IMR-90 (cell line): ENCODE results near the gene UBA5. TPM values are rescaled to one million over a fixed set of nuclear protein-coding genes. Genes with fewer than 3 reads are reported as not detected.

Experiments used
- ATAC-seq: fragments of 200-7000 bp; cut with Tn5 transposase; 2 replicates; pipeline ENCODE4 v1.9.1; 2020; ENCODE audit warnings: low read depth, mild to moderate bottlenecking, moderate library complexity
- BruUV-seq: library from RNA; stranded (reverse); fragments of 400-500 nt; replicated peaks from 2 replicates; lab custom pipeline; 2021; lab: Mats Ljungman, UMichigan
- CTCF ChIA-PET: fragments of 300-600 bp; formaldehyde crosslinking; extraction: SDS; loops from one replicate; lab custom pipeline; 2021; ENCODE audit warnings: antibody characterized with exemption; lab: Yijun Ruan, JAX
- POLR2A ChIA-PET: fragments of 300-600 bp; sonication (Branson Sonifier 250); formaldehyde crosslinking; loops from one replicate; lab custom pipeline; 2022; ENCODE audit warnings: antibody characterized with exemption; ENCODE audit not compliant: unreplicated experiment; lab: Charles Lee
- DNase-seq: peaks from one replicate; pipeline ENCODE4 v3.0.0; 2013
- H2AFZ ChIP-seq: replicated peaks from 2 replicates; pipeline ENCODE3; 2013; ENCODE audit warnings: low read length, mild to moderate bottlenecking; ENCODE audit not compliant: poor library complexity
- H2AK5ac ChIP-seq: 2 replicates; pipeline ENCODE4 v1.6.1; 2013; ENCODE audit warnings: low read depth, low read length, inconsistent platforms
- H2AK9ac ChIP-seq: replicated peaks from 2 replicates; pipeline ENCODE3; 2013; ENCODE audit warnings: mild to moderate bottlenecking, low read depth, low read length, moderate library complexity; ENCODE audit not compliant: poor library complexity
- H2BK120ac ChIP-seq: 2 replicates; pipeline ENCODE4 v1.6.1; 2013; ENCODE audit warnings: low read depth, low read length, inconsistent platforms
- H2BK15ac ChIP-seq: 3 replicates; pipeline ENCODE4 v1.6.1; 2013; ENCODE audit warnings: low read depth, low read length, inconsistent platforms
- H2BK20ac ChIP-seq: 2 replicates; pipeline ENCODE4 v1.6.1; 2013; ENCODE audit warnings: low read depth, mild to moderate bottlenecking, inconsistent platforms, low read length, moderate library complexity
- H2BK5ac ChIP-seq: 2 replicates; pipeline ENCODE4 v1.6.1; 2013; ENCODE audit warnings: mild to moderate bottlenecking, low read depth, low read length, inconsistent platforms; ENCODE audit not compliant: poor library complexity, severe bottlenecking
- H3K14ac ChIP-seq: replicated peaks from 2 replicates; pipeline ENCODE4 v1.6.1; 2013; ENCODE audit warnings: low read depth, low read length, inconsistent platforms
- H3K18ac ChIP-seq: 2 replicates; pipeline ENCODE4 v1.6.1; 2013; ENCODE audit warnings: low read depth, low read length, control low read depth
- H3K23ac ChIP-seq: 2 replicates; pipeline ENCODE4 v1.6.1; 2013; ENCODE audit warnings: low read depth, low read length, inconsistent platforms
- H3K27ac ChIP-seq: 2 replicates; pipeline ENCODE4 v1.5.1; 2013; ENCODE audit warnings: mild to moderate bottlenecking, control low read depth, low read length; ENCODE audit not compliant: insufficient read depth
- H3K27me3 ChIP-seq: 2 replicates; pipeline ENCODE4 v1.6.1; 2013; ENCODE audit warnings: low read length; ENCODE audit not compliant: control insufficient read depth, insufficient read depth
- H3K36me3 ChIP-seq: 2 replicates; pipeline ENCODE4 v1.6.1; 2013; ENCODE audit warnings: low read length, mixed read lengths; ENCODE audit not compliant: control insufficient read depth, insufficient read depth
- H3K4ac ChIP-seq: 2 replicates; pipeline ENCODE4 v1.6.1; 2013; ENCODE audit warnings: low read depth, low read length, inconsistent platforms
- H3K4me1 ChIP-seq: 2 replicates; pipeline ENCODE4 v1.6.1; 2013; ENCODE audit warnings: low read length, mixed read lengths; ENCODE audit not compliant: control insufficient read depth, insufficient read depth
- H3K4me2 ChIP-seq: 2 replicates; pipeline ENCODE4 v1.6.1; 2013; ENCODE audit warnings: low read depth, mild to moderate bottlenecking, control low read depth, low read length, moderate library complexity
- H3K4me3 ChIP-seq: 2 replicates; pipeline ENCODE4 v1.5.1; 2013; ENCODE audit warnings: low read depth, mild to moderate bottlenecking, control low read depth, low read length, moderate library complexity; ENCODE audit not compliant: insufficient read depth
- H3K56ac ChIP-seq: 2 replicates; pipeline ENCODE4 v1.6.1; 2013; ENCODE audit warnings: low read length, inconsistent platforms; ENCODE audit not compliant: insufficient read depth; ENCODE audit errors: extremely low read depth
- H3K79me1 ChIP-seq, 2 experiments: 2 replicates each; pipeline ENCODE4 v1.6.1; 2013; ENCODE audit warnings: low read length in 2 of 2, inconsistent platforms in 1 of 2, low read depth in 1 of 2
- H3K9ac ChIP-seq: 2 replicates; pipeline ENCODE4 v1.6.1; 2013; ENCODE audit warnings: low read depth, low read length, control low read depth
- H3K9me1 ChIP-seq: 2 replicates; pipeline ENCODE4 v1.6.1; 2013; ENCODE audit warnings: low read length, inconsistent platforms; ENCODE audit not compliant: insufficient read depth
- H3K9me3 ChIP-seq: 2 replicates; pipeline ENCODE4 v1.6.1; 2013; ENCODE audit warnings: low read length; ENCODE audit not compliant: control insufficient read depth, insufficient read depth
- H4K20me1 ChIP-seq: 2 replicates; pipeline ENCODE4 v1.6.1; 2013; ENCODE audit warnings: low read length, inconsistent platforms; ENCODE audit not compliant: insufficient read depth
- H4K5ac ChIP-seq: 2 replicates; pipeline ENCODE4 v1.6.1; 2013; ENCODE audit warnings: mild to moderate bottlenecking, low read depth, low read length, control low read depth
- H4K8ac ChIP-seq, 2 experiments: 2 replicates each; pipeline ENCODE4 v1.6.1; 2013; ENCODE audit warnings: low read depth in 2 of 2, low read length in 2 of 2, control low read depth in 1 of 2, inconsistent platforms in 1 of 2
- H4K91ac ChIP-seq: 2 replicates; pipeline ENCODE4 v1.6.1; 2013; ENCODE audit warnings: low read depth, low read length, inconsistent platforms; ENCODE audit not compliant: insufficient read depth
- BHLHE40 ChIP-seq: fragments of 150-350 bp; IDR thresholded peaks from 2 replicates; pipeline ENCODE4 v1.6.1; 2016; ENCODE audit warnings: mild to moderate bottlenecking, low read depth, low read length
- CEBPB ChIP-seq: IDR thresholded peaks from 2 replicates; pipeline ENCODE4 v1.6.1; 2012; ENCODE audit warnings: low read depth, low read length, improper control_type of control experiment
- CHD1 ChIP-seq: IDR thresholded peaks from 2 replicates; pipeline ENCODE4 v1.6.1; 2012; ENCODE audit warnings: low read depth, low read length, improper control_type of control experiment
- FOS ChIP-seq: fragments of 150-350 bp; IDR thresholded peaks from 2 replicates; pipeline ENCODE4 v1.6.1; 2016; ENCODE audit warnings: low read depth, low read length
- MAFK ChIP-seq: IDR thresholded peaks from 2 replicates; pipeline ENCODE4 v1.6.1; 2012; ENCODE audit warnings: low read depth, low read length, improper control_type of control experiment
- MAZ ChIP-seq: IDR thresholded peaks from 2 replicates; pipeline ENCODE4 v1.6.1; 2012; ENCODE audit warnings: low read depth, mild to moderate bottlenecking, low read length, improper control_type of control experiment, moderate library complexity, borderline replicate concordance
- MXI1 ChIP-seq: IDR thresholded peaks from 2 replicates; pipeline ENCODE4 v1.6.1; 2012; ENCODE audit warnings: low read depth, mild to moderate bottlenecking, low read length, moderate library complexity, borderline replicate concordance
- NFE2L2 ChIP-seq: fragments of 150-350 bp; IDR thresholded peaks from 2 replicates; pipeline ENCODE4 v1.6.1; 2016; ENCODE audit warnings: low read depth, mild to moderate bottlenecking, low read length
- POLR2A ChIP-seq: IDR thresholded peaks from 2 replicates; pipeline ENCODE4 v1.6.1; 2012; ENCODE audit warnings: mild to moderate bottlenecking, low read depth, low read length
- RAD21 ChIP-seq: IDR thresholded peaks from 2 replicates; pipeline ENCODE4 v1.6.1; 2012; ENCODE audit warnings: low read length, improper control_type of control experiment
- RCOR1 ChIP-seq: IDR thresholded peaks from 2 replicates; pipeline ENCODE4 v1.6.1; 2012; ENCODE audit warnings: mild to moderate bottlenecking, low read length, improper control_type of control experiment; ENCODE audit not compliant: insufficient replicate concordance
- RFX5 ChIP-seq: IDR thresholded peaks from 2 replicates; pipeline ENCODE4 v1.8.0; 2012; ENCODE audit warnings: low read depth, mild to moderate bottlenecking, low read length, moderate library complexity
- SMC3 ChIP-seq: fragments of 150-350 bp; IDR thresholded peaks from 2 replicates; pipeline ENCODE4 v1.6.1; 2016; ENCODE audit warnings: low read depth, mild to moderate bottlenecking, antibody characterized with exemption, low read length, moderate library complexity
- WGBS, 2 experiments: methylation state at CpG; one replicate each; pipeline versions ENCODE4 v1.1.5 to v1.1.7; 2013; ENCODE audit warnings: missing lambda C conversion rate in 2 of 2; ENCODE audit not compliant: insufficient read length in 1 of 2; ENCODE audit errors: extremely low coverage in 2 of 2; 5-methylcytosine and 5-hydroxymethylcytosine counted together
- dilution Hi-C: fragments of 300-500 bp; cut with HindIII; formaldehyde crosslinking; loops from one replicate; pipeline ENCODE4 v1.14.3; 2018; ENCODE audit warnings: low sequenced_read_pairs; ENCODE audit not compliant: unreplicated experiment
- in situ Hi-C: fragments of 300-500 bp; cut with MboI; formaldehyde crosslinking; loops from 3 replicates; pipeline ENCODE4 v1.14.3; 2019; ENCODE audit warnings: low sequenced_read_pairs, inconsistent platforms, mixed read lengths
- intact Hi-C: fragments of 100-400 bp; cut with micrococcal nuclease; formaldehyde crosslinking; loops from 2 replicates; pipeline ENCODE4 v1.10.0; 2022
- polyA plus RNA-seq, 3 experiments: library from polyadenylated mRNA; depleted of rRNA; stranded (reverse); fragments of >200 nt; gene quantifications; 2 replicates each; pipeline ENCODE4 v1.2.3, GENCODE V29; 2012; ENCODE audit warnings: low replicate concordance in 1 of 3
- total RNA-seq: library from RNA; depleted of rRNA; stranded (reverse); fragments of >200 nt; gene quantifications from 2 replicates; pipeline ENCODE4 v1.2.3, GENCODE V29; 2012
- TF ChIP-seq, protein P1 (sequence below): fragments of 150-350 bp; IDR thresholded peaks from 2 replicates; pipeline ENCODE4 v1.6.1; 2017; ENCODE audit warnings: mild to moderate bottlenecking, antibody characterized with exemption, low read length, low read depth
- TF ChIP-seq, protein P2 (sequence below): conservative IDR thresholded peaks from 2 replicates; pipeline ENCODE4 v1.5.1; 2012; ENCODE audit warnings: mild to moderate bottlenecking, low read depth, low read length, improper control_type of control experiment
- TF ChIP-seq, protein P3 (sequence below): fragments of 150-350 bp; IDR thresholded peaks from 2 replicates; pipeline ENCODE4 v1.6.1; 2016; ENCODE audit warnings: low read depth, mild to moderate bottlenecking, low read length, moderate library complexity, borderline replicate concordance

The UBA5 gene
- total and polyA plus RNA-seq, 2 of the 4 experiments (the other 2 are of a cell fraction) = 20.3 to 30.4 TPM

DNA sequence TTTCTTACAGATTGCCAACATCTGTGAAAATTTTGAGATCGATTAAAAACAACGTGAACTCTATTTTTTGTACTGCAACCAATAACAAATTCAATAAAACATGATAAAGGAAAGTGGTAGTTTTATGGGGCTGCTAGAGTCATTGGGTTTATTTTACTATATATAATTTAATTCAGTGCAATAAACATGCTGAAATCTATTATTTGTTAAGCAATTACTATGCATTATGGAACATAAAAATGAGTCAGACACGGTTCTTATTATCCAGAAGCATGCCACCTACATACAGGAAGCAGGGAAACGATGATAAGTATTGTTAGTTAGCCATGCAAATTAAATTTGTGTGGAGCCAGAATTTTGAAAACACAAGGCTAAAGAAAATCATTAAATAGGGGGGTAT lies 34.9 kb downstream of the UBA5 start:
- H3K56ac ChIP-seq = no peak overlapping the region
- TF ChIP-seq, protein P1, sequence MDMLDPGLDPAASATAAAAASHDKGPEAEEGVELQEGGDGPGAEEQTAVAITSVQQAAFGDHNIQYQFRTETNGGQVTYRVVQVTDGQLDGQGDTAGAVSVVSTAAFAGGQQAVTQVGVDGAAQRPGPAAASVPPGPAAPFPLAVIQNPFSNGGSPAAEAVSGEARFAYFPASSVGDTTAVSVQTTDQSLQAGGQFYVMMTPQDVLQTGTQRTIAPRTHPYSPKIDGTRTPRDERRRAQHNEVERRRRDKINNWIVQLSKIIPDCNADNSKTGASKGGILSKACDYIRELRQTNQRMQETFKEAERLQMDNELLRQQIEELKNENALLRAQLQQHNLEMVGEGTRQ = no peak
- TF ChIP-seq CHD1 (no peak), NFE2L2 (no peak), POLR2A (no peak), RCOR1 (no peak), MXI1 (no peak), RFX5 (no peak), MAZ (no peak), BHLHE40 (no peak), RAD21 (no peak), SMC3 (no peak), MAFK (no peak), FOS (no peak), CEBPB (no peak)
- TF ChIP-seq, protein P2, sequence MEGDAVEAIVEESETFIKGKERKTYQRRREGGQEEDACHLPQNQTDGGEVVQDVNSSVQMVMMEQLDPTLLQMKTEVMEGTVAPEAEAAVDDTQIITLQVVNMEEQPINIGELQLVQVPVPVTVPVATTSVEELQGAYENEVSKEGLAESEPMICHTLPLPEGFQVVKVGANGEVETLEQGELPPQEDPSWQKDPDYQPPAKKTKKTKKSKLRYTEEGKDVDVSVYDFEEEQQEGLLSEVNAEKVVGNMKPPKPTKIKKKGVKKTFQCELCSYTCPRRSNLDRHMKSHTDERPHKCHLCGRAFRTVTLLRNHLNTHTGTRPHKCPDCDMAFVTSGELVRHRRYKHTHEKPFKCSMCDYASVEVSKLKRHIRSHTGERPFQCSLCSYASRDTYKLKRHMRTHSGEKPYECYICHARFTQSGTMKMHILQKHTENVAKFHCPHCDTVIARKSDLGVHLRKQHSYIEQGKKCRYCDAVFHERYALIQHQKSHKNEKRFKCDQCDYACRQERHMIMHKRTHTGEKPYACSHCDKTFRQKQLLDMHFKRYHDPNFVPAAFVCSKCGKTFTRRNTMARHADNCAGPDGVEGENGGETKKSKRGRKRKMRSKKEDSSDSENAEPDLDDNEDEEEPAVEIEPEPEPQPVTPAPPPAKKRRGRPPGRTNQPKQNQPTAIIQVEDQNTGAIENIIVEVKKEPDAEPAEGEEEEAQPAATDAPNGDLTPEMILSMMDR = no peak
- TF ChIP-seq, protein P3, sequence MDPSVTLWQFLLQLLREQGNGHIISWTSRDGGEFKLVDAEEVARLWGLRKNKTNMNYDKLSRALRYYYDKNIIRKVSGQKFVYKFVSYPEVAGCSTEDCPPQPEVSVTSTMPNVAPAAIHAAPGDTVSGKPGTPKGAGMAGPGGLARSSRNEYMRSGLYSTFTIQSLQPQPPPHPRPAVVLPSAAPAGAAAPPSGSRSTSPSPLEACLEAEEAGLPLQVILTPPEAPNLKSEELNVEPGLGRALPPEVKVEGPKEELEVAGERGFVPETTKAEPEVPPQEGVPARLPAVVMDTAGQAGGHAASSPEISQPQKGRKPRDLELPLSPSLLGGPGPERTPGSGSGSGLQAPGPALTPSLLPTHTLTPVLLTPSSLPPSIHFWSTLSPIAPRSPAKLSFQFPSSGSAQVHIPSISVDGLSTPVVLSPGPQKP = no peak
- H3K9me1 ChIP-seq = no peaks in the 10 kb centered on the region
- H3K36me3 ChIP-seq = peaks cover 42% of the 10 kb centered on the region
- H4K8ac ChIP-seq = no peak overlapping the region
- no peaks in the 10 kb centered on the region for H4K20me1 ChIP-seq
- no peak for DNase-seq
- peaks cover 0 to 8% of the 10 kb centered on the region in 2 experiments; a peak in 3 of 4 replicates for H3K79me1 ChIP-seq
- H3K27ac ChIP-seq = no peak overlapping the region
- intact Hi-C loops (loop anchor here (5.0 kb wide), 1 partner anchor 193 kb away; no protein-coding TSS in a partner anchor), in situ Hi-C loops (no loop called here), dilution Hi-C loops (no loop called here)
- H3K4me1 ChIP-seq = peaks cover 2% of the 10 kb centered on the region; the same call in 1 of the 2 replicates
- H3K9me3 ChIP-seq = no peaks in the 10 kb centered on the region
- BruUV-seq = no TSS peak
- no peak for ATAC-seq
- H3K18ac ChIP-seq = no peak overlapping the region
- no peak overlapping the region for H2AFZ ChIP-seq
- no peak overlapping the region for H3K4me3 ChIP-seq
- H4K91ac ChIP-seq = no peak overlapping the region
- no peak overlapping the region for H3K14ac ChIP-seq
- no peak overlapping the region for H3K4ac ChIP-seq
- H3K9ac ChIP-seq = no peak overlapping the region
- H2BK15ac ChIP-seq = no peak overlapping the region
- no CpG with 5 or more reads among the region's 4 CpGs for WGBS, 2 experiments
- POLR2A ChIA-PET = no interaction called here
- CTCF ChIA-PET = no interaction called here
- H2BK120ac ChIP-seq = no peak overlapping the region
- no peak overlapping the region for H2AK5ac ChIP-seq
- H4K5ac ChIP-seq = no peak overlapping the region
- H3K4me2 ChIP-seq = no peak overlapping the region
- no peak overlapping the region for H3K23ac ChIP-seq
- no peaks in the 10 kb centered on the region for H3K27me3 ChIP-seq
- no peak overlapping the region for H2AK9ac ChIP-seq
- H2BK5ac ChIP-seq = no peak overlapping the region
- H2BK20ac ChIP-seq = no peak overlapping the region
